GM23248 (cell line): ENCODE results near the gene SLC12A3. TPM values are rescaled to one million over a fixed set of nuclear protein-coding genes. Genes with fewer than 3 reads are reported as not detected.

Experiments
- DNase-seq: peaks from one replicate; pipeline ENCODE4 v3.0.0-alpha.2; 2015
- H2AFZ ChIP-seq: fragments of 200-600 bp; sonication (generic); 2 replicates; pipeline ENCODE4 v1.6.1; 2016; ENCODE audit warnings: antibody characterized with exemption
- H3F3A ChIP-seq: fragments of 200-600 bp; sonication (generic); 2 replicates; pipeline ENCODE4 v1.6.1; 2016; ENCODE audit warnings: mild to moderate bottlenecking, antibody characterized with exemption, mixed run types; ENCODE audit not compliant: insufficient read depth
- H3K27ac ChIP-seq: fragments of 200-600 bp; sonication (generic); 2 replicates; pipeline ENCODE4 v1.5.1; 2016; ENCODE audit warnings: mild to moderate bottlenecking
- H3K27me3 ChIP-seq: fragments of 200-600 bp; sonication (generic); replicated peaks from 2 replicates; pipeline ENCODE4 v1.6.1; 2016; ENCODE audit warnings: mild to moderate bottlenecking; ENCODE audit not compliant: insufficient read depth
- H3K36me3 ChIP-seq: fragments of 200-600 bp; sonication (generic); 2 replicates; pipeline ENCODE4 v1.6.1; 2016; ENCODE audit warnings: low read depth, mild to moderate bottlenecking
- H3K4me1 ChIP-seq: fragments of 200-600 bp; sonication (generic); 2 replicates; pipeline ENCODE4 v1.6.1; 2016; ENCODE audit warnings: mild to moderate bottlenecking; ENCODE audit not compliant: insufficient read depth
- H3K4me2 ChIP-seq: fragments of 200-600 bp; sonication (generic); one replicate; pipeline ENCODE4 v1.6.1; 2016; ENCODE audit warnings: mild to moderate bottlenecking; ENCODE audit not compliant: unreplicated experiment
- H3K4me3 ChIP-seq: fragments of 200-600 bp; sonication (generic); 2 replicates; pipeline ENCODE4 v1.5.1; 2016; ENCODE audit warnings: mild to moderate bottlenecking
- H3K79me2 ChIP-seq: fragments of 200-600 bp; sonication (generic); 2 replicates; pipeline ENCODE4 v1.6.1; 2016; ENCODE audit warnings: mild to moderate bottlenecking; ENCODE audit not compliant: insufficient read depth
- H3K9ac ChIP-seq: fragments of 200-600 bp; sonication (generic); 2 replicates; pipeline ENCODE4 v1.6.1; 2016; ENCODE audit warnings: mild to moderate bottlenecking
- H3K9me2 ChIP-seq: fragments of 200-600 bp; sonication (generic); 2 replicates; pipeline ENCODE4 v1.6.1; 2016; ENCODE audit warnings: mixed run types, mild to moderate bottlenecking, moderate library complexity; ENCODE audit not compliant: insufficient read depth
- H3K9me3 ChIP-seq: fragments of 200-600 bp; sonication (generic); one replicate; pipeline ENCODE4 v1.6.1; 2017; ENCODE audit warnings: low read depth
- H4K20me1 ChIP-seq: fragments of 200-600 bp; sonication (generic); 2 replicates; pipeline ENCODE4 v1.6.0; 2016; ENCODE audit not compliant: insufficient read depth
- EZH2 ChIP-seq: fragments of 200-600 bp; sonication (generic); IDR thresholded peaks from 2 replicates; pipeline ENCODE4 v1.6.1; 2018; ENCODE audit warnings: antibody characterized with exemption, mild to moderate bottlenecking; ENCODE audit not compliant: insufficient read depth, poor library complexity, severe bottlenecking
- EZH2phosphoT487 ChIP-seq: fragments of 200-600 bp; sonication (generic); IDR thresholded peaks from 2 replicates; pipeline ENCODE4 v1.6.1; 2018; ENCODE audit warnings: antibody characterized with exemption, moderate library complexity, mild to moderate bottlenecking, low read depth; ENCODE audit not compliant: insufficient read depth
- WGBS, 2 experiments: methylation state at CpG; one replicate each; pipeline ENCODE4 v1.1.6; 2015 to 2017; ENCODE audit warnings: low lambda C conversion rate in 2 of 2, low coverage in 1 of 2; ENCODE audit errors: missing lambda C conversion rate in 2 of 2; 5-methylcytosine and 5-hydroxymethylcytosine counted together
- in situ Hi-C: fragments of 300-500 bp; cut with MboI; formaldehyde crosslinking; loops from 2 replicates; pipeline ENCODE4 v1.15.0; 2020
- polyA plus RNA-seq: library from polyadenylated mRNA; unstranded; fragments of >200 nt; fragmentation: Nextera tagmentation; extraction: Ambion mirVana; gene quantifications from 2 replicates; pipeline ENCODE4 v1.2.1, GENCODE V29; 2016
- total RNA-seq: library from RNA; depleted of rRNA; stranded (reverse); fragments of >200 nt; shearing (Covaris generic); gene quantifications from 2 replicates; pipeline ENCODE4 v1.2.3, GENCODE V29; 2014

The SLC12A3 gene
- total and polyA plus RNA-seq, 2 experiments from 2014 or later = not detected

- no peak for TF ChIP-seq EZH2phosphoT487
- TF ChIP-seq EZH2 = no peak
- Histone ChIP-seq H3K9me2 (no peaks in the 10 kb centered on the region), H3K9ac (no peak overlapping the region), H3K27ac (no peak overlapping the region), H3F3A (peaks cover 24% of the 10 kb centered on the region), H2AFZ (no peak overlapping the region), H3K4me1 (peaks cover 40% of the 10 kb centered on the region), H3K4me2 (no peak overlapping the region), H3K36me3 (no peaks in the 10 kb centered on the region), H3K27me3 (0 out of 2 replicates have a peak, but pooled peaks cover 7% of the 10 kb centered on the region), H4K20me1 (no peaks in the 10 kb centered on the region), H3K9me3 (no peaks in the 10 kb centered on the region), H3K4me3 (no peak overlapping the region), H3K79me2 (no peaks in the 10 kb centered on the region)
- WGBS, 2 experiments = 86 to 92% methylated on average over 6 to 7 of the region's 7 CpGs
- DNase-seq = no peak
- in situ Hi-C loops = no loop called here
Measured at GRCh38 chr16:56914896-56915295, 49.9 kb downstream of the SLC12A3 start.

- Histone ChIP-seq H3K4me2 (no peak overlapping the region), H3K9me2 (no peaks in the 10 kb centered on the region), H3K27me3 (0 out of 2 replicates have a peak, but pooled peaks cover 7% of the 10 kb centered on the region), H3F3A (peaks cover 18% of the 10 kb centered on the region), H3K4me1 (peaks cover 34% of the 10 kb centered on the region), H3K36me3 (no peaks in the 10 kb centered on the region), H3K27ac (no peak overlapping the region), H3K79me2 (no peaks in the 10 kb centered on the region), H4K20me1 (no peaks in the 10 kb centered on the region), H3K9ac (no peak overlapping the region), H2AFZ (no peak overlapping the region), H3K4me3 (no peak overlapping the region), H3K9me3 (no peaks in the 10 kb centered on the region)
- in situ Hi-C loops = no loop called here
- no peak for DNase-seq
- TF ChIP-seq EZH2phosphoT487 = no peak
- no peak for TF ChIP-seq EZH2
- 86 to 87% methylated on average over 13 of the region's 13 CpGs for WGBS, 2 experiments
Measured at GRCh38 chr16:56915336-56916119, 50.5 kb downstream of the SLC12A3 start.

GRCh38 chr16:56916571-56917403, 51.8 kb downstream of the SLC12A3 start:
- H3K27ac ChIP-seq = no peak overlapping the region
- H3K27me3 ChIP-seq = 0 out of 2 replicates have a peak, but pooled peaks cover 7% of the 10 kb centered on the region
- peaks cover 21% of the 10 kb centered on the region for H3K4me1 ChIP-seq
- no peaks in the 10 kb centered on the region for H3K36me3 ChIP-seq
- H3K4me3 ChIP-seq = no peak overlapping the region
- 85 to 86% methylated on average over 5 of the region's 5 CpGs for WGBS, 2 experiments
- H3K9me3 ChIP-seq = no peaks in the 10 kb centered on the region
- H2AFZ ChIP-seq = no peak overlapping the region
- H4K20me1 ChIP-seq = no peaks in the 10 kb centered on the region
- no peaks in the 10 kb centered on the region for H3K9me2 ChIP-seq
- H3F3A ChIP-seq = peaks cover 8% of the 10 kb centered on the region; the same call in 1 of the 2 replicates
- DNase-seq = no peak
- no peaks in the 10 kb centered on the region for H3K79me2 ChIP-seq
- no peak overlapping the region for H3K9ac ChIP-seq
- TF ChIP-seq EZH2 (no peak), EZH2phosphoT487 (no peak)
- in situ Hi-C loops = no loop called here
- no peak overlapping the region for H3K4me2 ChIP-seq

DNA sequence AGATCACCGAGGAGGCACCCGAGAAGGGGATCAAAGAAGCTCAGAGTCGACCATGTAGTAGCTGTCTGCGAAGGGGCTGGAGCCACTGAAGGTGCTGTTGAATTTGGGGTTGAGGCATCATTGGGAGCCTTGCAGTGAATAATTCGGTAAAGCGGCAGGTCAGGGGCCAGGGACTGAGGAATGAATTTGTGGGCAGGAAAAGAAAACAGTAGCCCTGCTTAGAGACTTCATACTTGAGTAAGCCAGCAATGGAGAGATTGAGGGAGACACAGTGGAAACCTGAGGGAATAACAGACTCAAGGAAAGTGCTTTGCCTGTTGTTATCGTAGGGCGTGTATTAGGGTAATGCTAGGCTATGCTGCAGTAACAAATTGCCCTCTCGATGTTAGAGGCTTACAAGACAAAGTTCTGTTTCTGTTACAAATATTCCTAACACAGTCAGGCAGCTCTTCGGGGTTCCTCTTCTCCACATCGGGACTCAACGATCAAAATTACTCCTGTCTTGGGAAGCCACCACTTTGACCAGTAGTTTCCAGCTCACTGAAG, 53.5 kb downstream of the SLC12A3 start:
- Histone ChIP-seq H2AFZ (no peak overlapping the region), H3K4me2 (no peak overlapping the region), H3K9me2 (no peaks in the 10 kb centered on the region), H3K27me3 (0 out of 2 replicates have a peak, but pooled peaks cover 7% of the 10 kb centered on the region), H3K9me3 (no peaks in the 10 kb centered on the region), H3K36me3 (no peaks in the 10 kb centered on the region), H3K4me1 (0 out of 2 replicates have a peak, but pooled peaks cover 4% of the 10 kb centered on the region), H3K4me3 (no peak overlapping the region), H3F3A (peaks cover 2% of the 10 kb centered on the region; the same call in 1 of the 2 replicates), H3K79me2 (no peaks in the 10 kb centered on the region), H3K9ac (no peak overlapping the region), H3K27ac (no peak overlapping the region), H4K20me1 (no peaks in the 10 kb centered on the region)
- in situ Hi-C loops = no loop called here
- DNase-seq = no peak
- WGBS, 2 experiments = 79 to 81% methylated on average over 12 of the region's 12 CpGs
- TF ChIP-seq EZH2 (no peak), EZH2phosphoT487 (no peak)
